ENCODE measurements around the gene LIN9. TPM values are rescaled to one million over a fixed set of nuclear protein-coding genes. Genes with fewer than 3 reads are reported as not detected.

LIN9 gene
- total RNA-seq, 1 donor from 2014 or later, result 4.6 TPM

GRCh38 chr1:226302731-226303130 is 6.2 kb downstream of the LIN9 start:
- Histone ChIP-seq H3K4me1 (peaks cover 2% of the 10 kb centered on the region), H3K36me3 (peaks cover 10% of the 10 kb centered on the region), H3K27ac (no peak overlapping the region), H3K27me3 (no peaks in the 10 kb centered on the region), H3K9me3 (no peaks in the 10 kb centered on the region), H3K4me3 (no peak overlapping the region)
- no peak for ATAC-seq
- TF ChIP-seq CTCF (IDR thresholded peaks at IDR 0.05), result no peak
- intact Hi-C loops (cut with DNase I), result no loop called here
- DNase-seq, result no peak

DNA sequence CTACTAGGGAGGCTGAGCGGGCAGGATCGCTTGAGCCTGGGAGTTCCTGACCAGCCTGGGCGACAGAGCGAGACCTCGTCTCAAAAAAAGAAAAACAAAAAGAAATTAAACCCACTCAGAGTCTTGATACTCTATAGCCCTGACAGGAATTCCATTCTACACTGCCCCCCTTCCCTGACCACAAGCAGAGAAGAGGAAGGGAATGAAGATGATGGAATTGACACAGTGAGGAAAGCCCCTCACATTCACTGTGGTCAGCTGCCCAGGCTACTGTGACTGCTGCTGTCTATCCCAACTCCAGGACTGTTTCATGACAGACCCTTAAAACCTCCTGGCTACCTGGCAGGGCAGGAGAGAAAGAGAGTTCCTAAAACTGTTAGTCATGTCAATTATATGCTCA is 12.1 kb downstream of the LIN9 start:
- H3K27me3 ChIP-seq, result no peaks in the 10 kb centered on the region
- TF ChIP-seq CTCF (IDR thresholded peaks at IDR 0.05), result no peak
- H3K4me3 ChIP-seq, result no peak overlapping the region
- intact Hi-C loops (cut with DNase I), result no loop called here
- H3K27ac ChIP-seq, result no peak overlapping the region
- DNase-seq (no peak), ATAC-seq (no peak)
- H3K36me3 ChIP-seq, result peaks cover 14% of the 10 kb centered on the region
- H3K9me3 ChIP-seq, result no peaks in the 10 kb centered on the region
- H3K4me1 ChIP-seq, result no peaks in the 10 kb centered on the region

DNA sequence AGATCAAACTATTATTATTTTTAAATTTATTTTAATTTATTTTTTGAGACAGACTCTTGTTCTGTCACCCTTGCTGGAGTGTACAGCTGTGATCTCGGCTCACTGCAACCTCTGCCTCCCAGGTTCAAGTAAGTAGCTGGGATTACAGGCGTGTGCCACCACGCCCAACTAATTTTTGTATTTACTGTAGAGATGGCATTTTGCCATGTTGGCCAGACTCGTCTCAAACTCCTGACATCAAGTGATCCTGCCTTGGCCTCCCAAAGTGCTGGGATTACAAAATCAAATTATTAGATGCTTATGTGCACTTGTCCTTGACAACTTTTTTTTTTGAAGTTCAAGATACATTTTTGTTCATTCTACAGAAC is 15.4 kb downstream of the LIN9 start:
- Histone ChIP-seq H3K9me3 (no peaks in the 10 kb centered on the region), H3K27ac (no peak overlapping the region), H3K36me3 (peaks cover 8% of the 10 kb centered on the region), H3K4me3 (no peak overlapping the region), H3K4me1 (no peaks in the 10 kb centered on the region), H3K27me3 (no peaks in the 10 kb centered on the region)
- intact Hi-C loops (cut with DNase I), result no loop called here
- no peak for TF ChIP-seq CTCF (IDR thresholded peaks at IDR 0.05)
- ATAC-seq (no peak), DNase-seq (no peak)

- DNase-seq (no peak), ATAC-seq (no peak)
- Histone ChIP-seq H3K36me3 (peaks cover 4% of the 10 kb centered on the region), H3K4me1 (no peaks in the 10 kb centered on the region), H3K27me3 (no peaks in the 10 kb centered on the region), H3K27ac (no peak overlapping the region), H3K9me3 (no peaks in the 10 kb centered on the region), H3K4me3 (no peak overlapping the region)
- intact Hi-C loops (cut with DNase I), result no loop called here
- no peak for TF ChIP-seq CTCF (IDR thresholded peaks at IDR 0.05)
Observed at GRCh38 chr1:226292874-226293552, 16.0 kb downstream of the LIN9 start.

DNA sequence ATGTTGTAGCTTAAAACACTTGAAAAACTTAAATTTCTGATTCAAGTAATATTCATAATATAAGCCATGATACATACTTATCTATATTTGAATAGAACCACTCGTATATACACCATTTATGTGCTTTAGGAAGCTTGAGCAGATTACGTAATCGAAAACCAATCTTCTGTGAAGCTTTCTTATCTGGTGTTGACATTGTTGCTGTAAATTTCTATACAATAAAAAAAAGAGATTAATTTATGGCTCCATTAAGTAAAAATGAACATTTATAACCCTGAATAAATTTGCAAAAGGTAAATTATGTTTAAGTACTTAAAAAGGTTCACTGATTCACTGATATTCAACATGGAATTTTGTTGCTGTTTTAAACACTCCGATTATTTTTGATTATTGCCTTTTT is 21.4 kb downstream of the LIN9 start:
- Histone ChIP-seq H3K27me3 (no peaks in the 10 kb centered on the region), H3K4me3 (no peak overlapping the region), H3K36me3 (no peaks in the 10 kb centered on the region), H3K9me3 (no peaks in the 10 kb centered on the region), H3K4me1 (no peaks in the 10 kb centered on the region), H3K27ac (no peak overlapping the region)
- no peak for DNase-seq
- no peak for TF ChIP-seq CTCF (IDR thresholded peaks at IDR 0.05)
- intact Hi-C loops (cut with DNase I), result no loop called here
- ATAC-seq, result no peak

DNA sequence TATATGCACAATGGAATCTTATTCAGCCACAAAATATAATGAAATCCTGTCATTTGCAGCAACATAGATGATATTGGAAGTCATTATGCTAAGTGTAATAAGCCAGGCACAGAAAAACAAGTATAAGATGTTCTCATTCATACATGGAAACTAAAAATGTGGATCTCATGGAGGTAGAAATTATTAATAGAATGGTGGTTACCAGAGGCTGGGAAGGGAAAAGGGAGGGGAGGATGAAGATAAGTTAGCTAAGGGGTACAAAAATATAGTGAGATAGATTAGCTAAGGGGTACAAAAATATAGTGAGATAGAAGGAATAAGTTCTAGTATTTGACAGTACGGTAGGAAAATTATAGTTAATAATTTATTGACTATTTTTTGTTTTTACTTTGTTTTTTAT is 27.9 kb downstream of the LIN9 start:
- Histone ChIP-seq H3K36me3 (no peaks in the 10 kb centered on the region), H3K4me3 (no peak overlapping the region), H3K4me1 (no peaks in the 10 kb centered on the region), H3K9me3 (no peaks in the 10 kb centered on the region), H3K27me3 (no peaks in the 10 kb centered on the region), H3K27ac (no peak overlapping the region)
- DNase-seq (no peak), ATAC-seq (no peak)
- TF ChIP-seq CTCF (IDR thresholded peaks at IDR 0.05), result no peak
- intact Hi-C loops (cut with DNase I), result no loop called here
